PC-3 (cell line): ENCODE data around the gene USF1. TPM values are rescaled to one million over a fixed set of nuclear protein-coding genes. Genes with fewer than 3 reads are reported as not detected.

Source experiments
- ATAC-seq: fragments of 200-7000 bp; cut with Tn5 transposase; 2 replicates; pipeline ENCODE4 v1.9.1; 2020; ENCODE audit warnings: mild to moderate bottlenecking, moderate library complexity
- BruUV-seq: library from RNA; stranded (reverse); fragments of 400-500 nt; replicated peaks from 2 replicates; lab custom pipeline; 2021; lab: Mats Ljungman, UMichigan
- CTCF ChIA-PET: fragments of 300-600 bp; sonication (Branson Sonifier 250); formaldehyde crosslinking; loops from one replicate; lab custom pipeline; 2022; ENCODE audit warnings: antibody characterized with exemption; lab: Charles Lee
- POLR2A ChIA-PET: fragments of 300-600 bp; sonication (Branson Sonifier 250); formaldehyde crosslinking; loops from one replicate; lab custom pipeline; 2022; ENCODE audit warnings: antibody characterized with exemption; ENCODE audit not compliant: unreplicated experiment; lab: Charles Lee
- DNase-seq: peaks from one replicate; pipeline ENCODE4 v3.0.0-alpha.2; 2015
- H2AFZ ChIP-seq: fragments of 300-600 bp; sonication (generic); 2 replicates; pipeline ENCODE4 v1.6.0; 2016; ENCODE audit warnings: antibody characterized with exemption, low read length
- H3F3A ChIP-seq: fragments of 300-600 bp; sonication (generic); one replicate; pipeline ENCODE4 v1.6.0; 2017; ENCODE audit warnings: antibody characterized with exemption, low read length, control low read depth, mild to moderate bottlenecking; ENCODE audit not compliant: unreplicated experiment
- H3K27ac ChIP-seq: fragments of 300-600 bp; sonication (generic); 2 replicates; pipeline ENCODE4 v1.5.1; 2016; ENCODE audit warnings: mild to moderate bottlenecking, low read length
- H3K27me3 ChIP-seq: fragments of 300-600 bp; sonication (generic); 2 replicates; pipeline ENCODE4 v1.6.1; 2016; ENCODE audit warnings: low read length, mixed read lengths
- H3K36me3 ChIP-seq: fragments of 300-600 bp; sonication (generic); 2 replicates; pipeline ENCODE4 v1.6.1; 2016; ENCODE audit warnings: low read depth, mixed run types, low read length, mixed read lengths
- H3K4me1 ChIP-seq: fragments of 300-600 bp; sonication (generic); 2 replicates; pipeline ENCODE4 v1.5.1; 2016; ENCODE audit warnings: low read length; ENCODE audit not compliant: insufficient read depth
- H3K4me2 ChIP-seq: fragments of 300-600 bp; sonication (generic); 2 replicates; pipeline ENCODE4 v1.6.0; 2016; ENCODE audit warnings: low read length
- H3K4me3 ChIP-seq: fragments of 300-600 bp; sonication (generic); 2 replicates; pipeline ENCODE4 v1.5.1; 2016; ENCODE audit warnings: mild to moderate bottlenecking, low read length, mixed read lengths
- H3K79me2 ChIP-seq: fragments of 300-600 bp; sonication (generic); 2 replicates; pipeline ENCODE4 v1.6.1; 2017; ENCODE audit warnings: low read length, mixed read lengths
- H3K9ac ChIP-seq: fragments of 300-600 bp; sonication (generic); 2 replicates; pipeline ENCODE4 v1.6.0; 2016; ENCODE audit warnings: mild to moderate bottlenecking, low read length
- H3K9me2 ChIP-seq: fragments of 300-600 bp; sonication (generic); replicated peaks from 2 replicates; pipeline ENCODE4 v1.6.1; 2016; ENCODE audit warnings: mixed run types, low read length, mixed read lengths
- H3K9me3 ChIP-seq: fragments of 300-600 bp; sonication (generic); 2 replicates; pipeline ENCODE4 v1.6.1; 2016; ENCODE audit warnings: low read length, mixed read lengths
- H4K20me1 ChIP-seq: fragments of 300-600 bp; sonication (generic); 2 replicates; pipeline ENCODE4 v1.6.1; 2016; ENCODE audit warnings: low read length, mixed read lengths
- CTCF ChIP-seq: fragments of 300-600 bp; sonication (generic); conservative IDR thresholded peaks from 2 replicates; pipeline ENCODE4 v1.5.1; 2017; ENCODE audit warnings: antibody characterized with exemption, low read depth, mild to moderate bottlenecking, low read length
- EZH2 ChIP-seq: fragments of 300-600 bp; sonication (generic); IDR thresholded peaks from one replicate; pipeline ENCODE4 v1.6.1; 2017; ENCODE audit warnings: antibody characterized with exemption, mild to moderate bottlenecking, low read length; ENCODE audit not compliant: unreplicated experiment
- EZH2phosphoT487 ChIP-seq: fragments of 300-600 bp; sonication (generic); IDR thresholded peaks from 2 replicates; pipeline ENCODE4 v1.6.1; 2018; ENCODE audit warnings: mild to moderate bottlenecking, antibody characterized with exemption, low read length, borderline replicate concordance
- intact Hi-C: fragments of 100-400 bp; cut with micrococcal nuclease; formaldehyde crosslinking; loops from 2 replicates; pipeline ENCODE4 v1.9.0; 2023
- total RNA-seq: library from RNA; depleted of rRNA; stranded (reverse); fragments of >200 nt; gene quantifications from 2 replicates; pipeline ENCODE4 v1.2.3, GENCODE V29; 2014

The USF1 gene
- total RNA-seq, 1 experiment from 2014 or later, result 113 TPM

- no peak overlapping the region for H2AFZ ChIP-seq
- BruUV-seq, result no TSS peak
- no peak overlapping the region for H3K9ac ChIP-seq
- H3K27ac ChIP-seq, result no peak overlapping the region
- no peaks in the 10 kb centered on the region for H3K27me3 ChIP-seq
- ATAC-seq (no peak), DNase-seq (no peak)
- CTCF ChIA-PET, result interaction anchor here (0.6 to 1.0 kb wide), 2 partner anchors 64 to 1551 kb away, joined by 3 to 4 read pairs; no protein-coding TSS in a partner anchor
- no peaks in the 10 kb centered on the region for H3K79me2 ChIP-seq
- no peak overlapping the region for H3K4me2 ChIP-seq
- H3K4me3 ChIP-seq, result no peak overlapping the region
- no peaks in the 10 kb centered on the region for H4K20me1 ChIP-seq
- H3K9me3 ChIP-seq, result no peaks in the 10 kb centered on the region
- no peaks in the 10 kb centered on the region for H3K9me2 ChIP-seq
- no peaks in the 10 kb centered on the region for H3F3A ChIP-seq
- intact Hi-C loops, result no loop called here
- TF ChIP-seq EZH2 (no peak), EZH2phosphoT487 (no peak), CTCF (no peak)
- POLR2A ChIA-PET, result no interaction called here
- no peaks in the 10 kb centered on the region for H3K36me3 ChIP-seq
- H3K4me1 ChIP-seq, result no peaks in the 10 kb centered on the region
Observed at GRCh38 chr1:161061419-161061818, 15.6 kb upstream of the USF1 start.

- BruUV-seq, result no TSS peak
- DNase-seq, result no peak
- Histone ChIP-seq H3K4me3 (no peak overlapping the region), H3K9me3 (no peaks in the 10 kb centered on the region), H3K79me2 (no peaks in the 10 kb centered on the region), H3K4me1 (no peaks in the 10 kb centered on the region), H3F3A (no peaks in the 10 kb centered on the region), H3K9ac (no peak overlapping the region), H2AFZ (no peak overlapping the region), H4K20me1 (no peaks in the 10 kb centered on the region), H3K4me2 (no peak overlapping the region), H3K9me2 (no peaks in the 10 kb centered on the region), H3K27ac (no peak overlapping the region), H3K27me3 (no peaks in the 10 kb centered on the region), H3K36me3 (no peaks in the 10 kb centered on the region)
- ChIA-PET CTCF (interaction anchor here (0.5 kb wide), 1 partner anchor 166 kb away, joined by 9 read pairs; no protein-coding TSS in a partner anchor), POLR2A (interaction anchor here (0.6 kb wide), 1 partner anchor 20 kb away, joined by 34 read pairs; no protein-coding TSS in a partner anchor)
- TF ChIP-seq EZH2 (no peak), CTCF (no peak), EZH2phosphoT487 (no peak)
- ATAC-seq, result no peak
- intact Hi-C loops, result no loop called here
Observed at GRCh38 chr1:161059293-161059692, 13.5 kb upstream of the USF1 start.

- CTCF ChIA-PET, result no interaction called here
- H2AFZ ChIP-seq, result no peak overlapping the region
- no peak overlapping the region for H3K9ac ChIP-seq
- POLR2A ChIA-PET, result no interaction called here
- H4K20me1 ChIP-seq, result no peaks in the 10 kb centered on the region
- no peak overlapping the region for H3K4me3 ChIP-seq
- no peaks in the 10 kb centered on the region for H3K36me3 ChIP-seq
- H3K79me2 ChIP-seq, result no peaks in the 10 kb centered on the region
- no peak for DNase-seq
- H3K4me1 ChIP-seq, result no peaks in the 10 kb centered on the region
- no peaks in the 10 kb centered on the region for H3K9me2 ChIP-seq
- no peak overlapping the region for H3K4me2 ChIP-seq
- H3K27me3 ChIP-seq, result no peaks in the 10 kb centered on the region
- no TSS peak for BruUV-seq
- no peak for ATAC-seq
- no peaks in the 10 kb centered on the region for H3K9me3 ChIP-seq
- intact Hi-C loops, result no loop called here
- TF ChIP-seq CTCF (peak; percentile 39), EZH2phosphoT487 (no peak)
- no peaks in the 10 kb centered on the region for H3F3A ChIP-seq
- H3K27ac ChIP-seq, result no peak overlapping the region
Observed at GRCh38 chr1:161054805-161055204, 9.0 kb upstream of the USF1 start.
